WTC11 (cell line): ENCODE data around the gene ALKBH7. TPM values are rescaled to one million over a fixed set of nuclear protein-coding genes. Genes with fewer than 3 reads are reported as not detected.

Experiments used
- ATF1 ChIP-seq: sonication (generic); formaldehyde crosslinking; IDR thresholded peaks from 2 replicates; pipeline ENCODE4 v1.8.1; 2023; ENCODE audit warnings: mild to moderate bottlenecking, moderate library complexity, missing genetic modification reagents
- CBFB ChIP-seq: sonication (generic); formaldehyde crosslinking; IDR thresholded peaks from 2 replicates; pipeline ENCODE4 v1.8.1; 2022; ENCODE audit warnings: mild to moderate bottlenecking, low read depth, missing genetic modification reagents
- ELF4 ChIP-seq: sonication (generic); formaldehyde crosslinking; IDR thresholded peaks from 2 replicates; pipeline ENCODE4 v1.8.1; 2022; ENCODE audit warnings: low read depth, mild to moderate bottlenecking, moderate library complexity, missing genetic modification reagents
- FOXK1 ChIP-seq: sonication (generic); formaldehyde crosslinking; IDR thresholded peaks from 2 replicates; pipeline ENCODE4 v1.8.0; 2022; ENCODE audit warnings: mild to moderate bottlenecking, moderate library complexity, missing genetic modification reagents
- FOXP1 ChIP-seq: sonication (generic); formaldehyde crosslinking; IDR thresholded peaks from 2 replicates; pipeline ENCODE4 v1.8.0; 2022; ENCODE audit warnings: missing genetic modification reagents, mild to moderate bottlenecking, moderate library complexity, borderline replicate concordance
- IRF2 ChIP-seq: sonication (generic); formaldehyde crosslinking; IDR thresholded peaks from 2 replicates; pipeline ENCODE4 v1.8.0; 2022; ENCODE audit warnings: low read depth, missing genetic modification reagents, borderline replicate concordance
- MXD4 ChIP-seq: fragments of 250-450 bp; sonication (Bioruptor Pico); IDR thresholded peaks from 2 replicates; pipeline ENCODE4 v1.8.0; 2021; ENCODE audit warnings: mild to moderate bottlenecking, moderate library complexity, borderline replicate concordance
- NFE2L1 ChIP-seq: sonication (generic); formaldehyde crosslinking; IDR thresholded peaks from 2 replicates; pipeline ENCODE4 v1.8.1; 2023; ENCODE audit warnings: missing genetic modification reagents
- OVOL2 ChIP-seq: fragments of 250-450 bp; sonication (Bioruptor Pico); IDR thresholded peaks from 2 replicates; pipeline ENCODE4 v1.9.0; 2021; ENCODE audit warnings: mild to moderate bottlenecking, borderline replicate concordance
- PRRX2 ChIP-seq: fragments of 250-450 bp; sonication (Bioruptor Pico); IDR thresholded peaks from 2 replicates; pipeline ENCODE4 v1.8.0; 2021; ENCODE audit warnings: mild to moderate bottlenecking
- SMAD4 ChIP-seq: sonication (generic); formaldehyde crosslinking; IDR thresholded peaks from 2 replicates; pipeline ENCODE4 v1.8.0; 2022; ENCODE audit warnings: mild to moderate bottlenecking, missing genetic modification reagents
- SOX15 ChIP-seq: fragments of 250-450 bp; sonication (Bioruptor Pico); IDR thresholded peaks from 2 replicates; pipeline ENCODE4 v1.9.0; 2021; ENCODE audit warnings: mild to moderate bottlenecking
- ZNF138 ChIP-seq: sonication (generic); formaldehyde crosslinking; conservative IDR thresholded peaks from 2 replicates; pipeline ENCODE4 v1.8.1; 2022; ENCODE audit warnings: mild to moderate bottlenecking, moderate library complexity, missing genetic modification reagents
- ZNF232 ChIP-seq: sonication (generic); formaldehyde crosslinking; IDR thresholded peaks from 2 replicates; pipeline ENCODE4 v1.8.0; 2022; ENCODE audit warnings: mild to moderate bottlenecking, missing genetic modification reagents
- ZNF416 ChIP-seq: fragments of 250-450 bp; sonication (Bioruptor Pico); IDR thresholded peaks from 2 replicates; pipeline ENCODE4 v1.9.0; 2021; ENCODE audit warnings: mild to moderate bottlenecking, inconsistent platforms
- ZNF671 ChIP-seq: fragments of 250-450 bp; sonication (Bioruptor Pico); IDR thresholded peaks from 2 replicates; pipeline ENCODE4 v1.8.0; 2021; ENCODE audit warnings: mild to moderate bottlenecking
- total RNA-seq: library from RNA; stranded (reverse); gene quantifications from 3 replicates; pipeline ENCODE4 v1.2.3, GENCODE V29; 2021
- TF ChIP-seq, protein P1 (sequence below): sonication (generic); formaldehyde crosslinking; IDR thresholded peaks from 2 replicates; pipeline ENCODE4 v1.8.0; 2022; ENCODE audit warnings: mild to moderate bottlenecking, missing genetic modification reagents
- TF ChIP-seq, protein P2 (sequence below): fragments of 250-450 bp; sonication (Bioruptor Pico); IDR thresholded peaks from 2 replicates; pipeline ENCODE4 v1.9.0; 2021; ENCODE audit warnings: mild to moderate bottlenecking
- TF ChIP-seq, protein P3 (sequence below): sonication (generic); formaldehyde crosslinking; conservative IDR thresholded peaks from 2 replicates; pipeline ENCODE4 v1.8.1; 2023; ENCODE audit warnings: mild to moderate bottlenecking, low read depth, missing genetic modification reagents, moderate library complexity
- TF ChIP-seq, protein P4 (sequence below): sonication (generic); formaldehyde crosslinking; IDR thresholded peaks from 2 replicates; pipeline ENCODE4 v1.8.0; 2023; ENCODE audit warnings: missing genetic modification reagents
- TF ChIP-seq, protein P5 (sequence below): sonication (generic); formaldehyde crosslinking; IDR thresholded peaks from 2 replicates; pipeline ENCODE4 v1.8.1; 2023; ENCODE audit warnings: mild to moderate bottlenecking, missing genetic modification reagents, moderate library complexity
- TF ChIP-seq, protein P6 (sequence below): sonication (generic); formaldehyde crosslinking; IDR thresholded peaks from 2 replicates; pipeline ENCODE4 v1.8.1; 2023; ENCODE audit warnings: mild to moderate bottlenecking, missing genetic modification reagents, borderline replicate concordance
- TF ChIP-seq, protein P7 (sequence below): sonication (generic); formaldehyde crosslinking; conservative IDR thresholded peaks from 2 replicates; pipeline ENCODE4 v1.8.1; 2022; ENCODE audit warnings: mild to moderate bottlenecking, missing genetic modification reagents
- TF ChIP-seq, protein P8 (sequence below): fragments of 250-450 bp; sonication (Bioruptor Pico); conservative IDR thresholded peaks from 2 replicates; pipeline ENCODE4 v1.9.0; 2021; ENCODE audit warnings: mild to moderate bottlenecking

The ALKBH7 gene
- total RNA-seq, 1 experiment from 2014 or later, result 96.4 TPM

DNA sequence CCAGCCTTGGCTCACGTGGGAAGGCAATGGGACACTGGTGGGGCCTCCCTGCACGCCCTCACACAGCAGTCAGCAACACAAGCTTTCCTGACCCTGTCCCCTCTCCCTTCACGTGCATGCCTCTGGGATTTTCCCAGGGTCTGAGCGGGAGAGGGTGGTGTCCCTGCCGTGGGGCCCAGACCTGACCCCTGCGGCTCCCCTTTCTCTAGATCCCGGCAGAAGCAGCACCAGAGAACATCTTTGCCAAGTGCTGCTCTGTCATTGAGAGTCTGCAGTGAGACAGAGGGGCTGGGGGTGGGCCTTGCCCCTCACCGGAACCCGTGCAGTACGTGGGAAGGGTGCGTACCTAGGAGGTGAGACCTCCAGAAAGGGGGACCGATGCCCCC, 39.5 kb downstream of the ALKBH7 start (continued):
- TF ChIP-seq, protein P1, sequence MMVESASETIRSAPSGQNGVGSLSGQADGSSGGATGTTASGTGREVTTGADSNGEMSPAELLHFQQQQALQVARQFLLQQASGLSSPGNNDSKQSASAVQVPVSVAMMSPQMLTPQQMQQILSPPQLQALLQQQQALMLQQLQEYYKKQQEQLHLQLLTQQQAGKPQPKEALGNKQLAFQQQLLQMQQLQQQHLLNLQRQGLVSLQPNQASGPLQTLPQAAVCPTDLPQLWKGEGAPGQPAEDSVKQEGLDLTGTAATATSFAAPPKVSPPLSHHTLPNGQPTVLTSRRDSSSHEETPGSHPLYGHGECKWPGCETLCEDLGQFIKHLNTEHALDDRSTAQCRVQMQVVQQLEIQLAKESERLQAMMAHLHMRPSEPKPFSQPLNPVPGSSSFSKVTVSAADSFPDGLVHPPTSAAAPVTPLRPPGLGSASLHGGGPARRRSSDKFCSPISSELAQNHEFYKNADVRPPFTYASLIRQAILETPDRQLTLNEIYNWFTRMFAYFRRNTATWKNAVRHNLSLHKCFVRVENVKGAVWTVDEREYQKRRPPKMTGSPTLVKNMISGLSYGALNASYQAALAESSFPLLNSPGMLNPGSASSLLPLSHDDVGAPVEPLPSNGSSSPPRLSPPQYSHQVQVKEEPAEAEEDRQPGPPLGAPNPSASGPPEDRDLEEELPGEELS (CRISPR knock-in tag), result no peak; the same call in 1 of the 2 replicates
- no peak for TF ChIP-seq ZNF232
- no peak for TF ChIP-seq CBFB (CRISPR knock-in tag)
- TF ChIP-seq FOXP1, result no peak
- TF ChIP-seq, protein P2, sequence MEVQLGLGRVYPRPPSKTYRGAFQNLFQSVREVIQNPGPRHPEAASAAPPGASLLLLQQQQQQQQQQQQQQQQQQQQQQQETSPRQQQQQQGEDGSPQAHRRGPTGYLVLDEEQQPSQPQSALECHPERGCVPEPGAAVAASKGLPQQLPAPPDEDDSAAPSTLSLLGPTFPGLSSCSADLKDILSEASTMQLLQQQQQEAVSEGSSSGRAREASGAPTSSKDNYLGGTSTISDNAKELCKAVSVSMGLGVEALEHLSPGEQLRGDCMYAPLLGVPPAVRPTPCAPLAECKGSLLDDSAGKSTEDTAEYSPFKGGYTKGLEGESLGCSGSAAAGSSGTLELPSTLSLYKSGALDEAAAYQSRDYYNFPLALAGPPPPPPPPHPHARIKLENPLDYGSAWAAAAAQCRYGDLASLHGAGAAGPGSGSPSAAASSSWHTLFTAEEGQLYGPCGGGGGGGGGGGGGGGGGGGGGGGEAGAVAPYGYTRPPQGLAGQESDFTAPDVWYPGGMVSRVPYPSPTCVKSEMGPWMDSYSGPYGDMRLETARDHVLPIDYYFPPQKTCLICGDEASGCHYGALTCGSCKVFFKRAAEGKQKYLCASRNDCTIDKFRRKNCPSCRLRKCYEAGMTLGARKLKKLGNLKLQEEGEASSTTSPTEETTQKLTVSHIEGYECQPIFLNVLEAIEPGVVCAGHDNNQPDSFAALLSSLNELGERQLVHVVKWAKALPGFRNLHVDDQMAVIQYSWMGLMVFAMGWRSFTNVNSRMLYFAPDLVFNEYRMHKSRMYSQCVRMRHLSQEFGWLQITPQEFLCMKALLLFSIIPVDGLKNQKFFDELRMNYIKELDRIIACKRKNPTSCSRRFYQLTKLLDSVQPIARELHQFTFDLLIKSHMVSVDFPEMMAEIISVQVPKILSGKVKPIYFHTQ (CRISPR knock-in tag), result no peak; the same call in 1 of the 2 replicates
- TF ChIP-seq, protein P3, sequence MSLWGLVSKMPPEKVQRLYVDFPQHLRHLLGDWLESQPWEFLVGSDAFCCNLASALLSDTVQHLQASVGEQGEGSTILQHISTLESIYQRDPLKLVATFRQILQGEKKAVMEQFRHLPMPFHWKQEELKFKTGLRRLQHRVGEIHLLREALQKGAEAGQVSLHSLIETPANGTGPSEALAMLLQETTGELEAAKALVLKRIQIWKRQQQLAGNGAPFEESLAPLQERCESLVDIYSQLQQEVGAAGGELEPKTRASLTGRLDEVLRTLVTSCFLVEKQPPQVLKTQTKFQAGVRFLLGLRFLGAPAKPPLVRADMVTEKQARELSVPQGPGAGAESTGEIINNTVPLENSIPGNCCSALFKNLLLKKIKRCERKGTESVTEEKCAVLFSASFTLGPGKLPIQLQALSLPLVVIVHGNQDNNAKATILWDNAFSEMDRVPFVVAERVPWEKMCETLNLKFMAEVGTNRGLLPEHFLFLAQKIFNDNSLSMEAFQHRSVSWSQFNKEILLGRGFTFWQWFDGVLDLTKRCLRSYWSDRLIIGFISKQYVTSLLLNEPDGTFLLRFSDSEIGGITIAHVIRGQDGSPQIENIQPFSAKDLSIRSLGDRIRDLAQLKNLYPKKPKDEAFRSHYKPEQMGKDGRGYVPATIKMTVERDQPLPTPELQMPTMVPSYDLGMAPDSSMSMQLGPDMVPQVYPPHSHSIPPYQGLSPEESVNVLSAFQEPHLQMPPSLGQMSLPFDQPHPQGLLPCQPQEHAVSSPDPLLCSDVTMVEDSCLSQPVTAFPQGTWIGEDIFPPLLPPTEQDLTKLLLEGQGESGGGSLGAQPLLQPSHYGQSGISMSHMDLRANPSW (CRISPR knock-in tag), result no peak
- TF ChIP-seq, protein P4, sequence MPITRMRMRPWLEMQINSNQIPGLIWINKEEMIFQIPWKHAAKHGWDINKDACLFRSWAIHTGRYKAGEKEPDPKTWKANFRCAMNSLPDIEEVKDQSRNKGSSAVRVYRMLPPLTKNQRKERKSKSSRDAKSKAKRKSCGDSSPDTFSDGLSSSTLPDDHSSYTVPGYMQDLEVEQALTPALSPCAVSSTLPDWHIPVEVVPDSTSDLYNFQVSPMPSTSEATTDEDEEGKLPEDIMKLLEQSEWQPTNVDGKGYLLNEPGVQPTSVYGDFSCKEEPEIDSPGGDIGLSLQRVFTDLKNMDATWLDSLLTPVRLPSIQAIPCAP (CRISPR knock-in tag), result 0 out of 2 replicates have a peak, but pooled peaks have one; percentile 7
- TF ChIP-seq ZNF671 (CRISPR knock-in tag), result peak; percentile 3; the same call in 1 of the 2 replicates
- TF ChIP-seq ELF4 (CRISPR knock-in tag), result no peak
- no peak for TF ChIP-seq OVOL2 (CRISPR knock-in tag)
- TF ChIP-seq ZNF138, result 0 out of 2 replicates have a peak, but pooled peaks have one; percentile 2
- TF ChIP-seq ATF1, result no peak
- TF ChIP-seq MXD4 (CRISPR knock-in tag), result no peak
- TF ChIP-seq SOX15, result no peak
- TF ChIP-seq, protein P5, sequence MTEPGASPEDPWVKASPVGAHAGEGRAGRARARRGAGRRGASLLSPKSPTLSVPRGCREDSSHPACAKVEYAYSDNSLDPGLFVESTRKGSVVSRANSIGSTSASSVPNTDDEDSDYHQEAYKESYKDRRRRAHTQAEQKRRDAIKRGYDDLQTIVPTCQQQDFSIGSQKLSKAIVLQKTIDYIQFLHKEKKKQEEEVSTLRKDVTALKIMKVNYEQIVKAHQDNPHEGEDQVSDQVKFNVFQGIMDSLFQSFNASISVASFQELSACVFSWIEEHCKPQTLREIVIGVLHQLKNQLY (CRISPR knock-in tag), result no peak
- TF ChIP-seq, protein P6, sequence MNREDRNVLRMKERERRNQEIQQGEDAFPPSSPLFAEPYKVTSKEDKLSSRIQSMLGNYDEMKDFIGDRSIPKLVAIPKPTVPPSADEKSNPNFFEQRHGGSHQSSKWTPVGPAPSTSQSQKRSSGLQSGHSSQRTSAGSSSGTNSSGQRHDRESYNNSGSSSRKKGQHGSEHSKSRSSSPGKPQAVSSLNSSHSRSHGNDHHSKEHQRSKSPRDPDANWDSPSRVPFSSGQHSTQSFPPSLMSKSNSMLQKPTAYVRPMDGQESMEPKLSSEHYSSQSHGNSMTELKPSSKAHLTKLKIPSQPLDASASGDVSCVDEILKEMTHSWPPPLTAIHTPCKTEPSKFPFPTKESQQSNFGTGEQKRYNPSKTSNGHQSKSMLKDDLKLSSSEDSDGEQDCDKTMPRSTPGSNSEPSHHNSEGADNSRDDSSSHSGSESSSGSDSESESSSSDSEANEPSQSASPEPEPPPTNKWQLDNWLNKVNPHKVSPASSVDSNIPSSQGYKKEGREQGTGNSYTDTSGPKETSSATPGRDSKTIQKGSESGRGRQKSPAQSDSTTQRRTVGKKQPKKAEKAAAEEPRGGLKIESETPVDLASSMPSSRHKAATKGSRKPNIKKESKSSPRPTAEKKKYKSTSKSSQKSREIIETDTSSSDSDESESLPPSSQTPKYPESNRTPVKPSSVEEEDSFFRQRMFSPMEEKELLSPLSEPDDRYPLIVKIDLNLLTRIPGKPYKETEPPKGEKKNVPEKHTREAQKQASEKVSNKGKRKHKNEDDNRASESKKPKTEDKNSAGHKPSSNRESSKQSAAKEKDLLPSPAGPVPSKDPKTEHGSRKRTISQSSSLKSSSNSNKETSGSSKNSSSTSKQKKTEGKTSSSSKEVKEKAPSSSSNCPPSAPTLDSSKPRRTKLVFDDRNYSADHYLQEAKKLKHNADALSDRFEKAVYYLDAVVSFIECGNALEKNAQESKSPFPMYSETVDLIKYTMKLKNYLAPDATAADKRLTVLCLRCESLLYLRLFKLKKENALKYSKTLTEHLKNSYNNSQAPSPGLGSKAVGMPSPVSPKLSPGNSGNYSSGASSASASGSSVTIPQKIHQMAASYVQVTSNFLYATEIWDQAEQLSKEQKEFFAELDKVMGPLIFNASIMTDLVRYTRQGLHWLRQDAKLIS (CRISPR knock-in tag), result no peak
- TF ChIP-seq, protein P7, sequence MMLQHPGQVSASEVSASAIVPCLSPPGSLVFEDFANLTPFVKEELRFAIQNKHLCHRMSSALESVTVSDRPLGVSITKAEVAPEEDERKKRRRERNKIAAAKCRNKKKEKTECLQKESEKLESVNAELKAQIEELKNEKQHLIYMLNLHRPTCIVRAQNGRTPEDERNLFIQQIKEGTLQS, result no peak
- no peak for TF ChIP-seq SMAD4 (CRISPR knock-in tag)
- TF ChIP-seq ZNF416 (CRISPR knock-in tag), result no peak
- TF ChIP-seq IRF2 (CRISPR knock-in tag), result no peak
- TF ChIP-seq FOXK1 (CRISPR knock-in tag), result no peak
- TF ChIP-seq PRRX2 (CRISPR knock-in tag), result 0 out of 2 replicates have a peak, but pooled peaks have one; percentile 12
- no peak for TF ChIP-seq NFE2L1 (CRISPR knock-in tag)
- TF ChIP-seq, protein P8, sequence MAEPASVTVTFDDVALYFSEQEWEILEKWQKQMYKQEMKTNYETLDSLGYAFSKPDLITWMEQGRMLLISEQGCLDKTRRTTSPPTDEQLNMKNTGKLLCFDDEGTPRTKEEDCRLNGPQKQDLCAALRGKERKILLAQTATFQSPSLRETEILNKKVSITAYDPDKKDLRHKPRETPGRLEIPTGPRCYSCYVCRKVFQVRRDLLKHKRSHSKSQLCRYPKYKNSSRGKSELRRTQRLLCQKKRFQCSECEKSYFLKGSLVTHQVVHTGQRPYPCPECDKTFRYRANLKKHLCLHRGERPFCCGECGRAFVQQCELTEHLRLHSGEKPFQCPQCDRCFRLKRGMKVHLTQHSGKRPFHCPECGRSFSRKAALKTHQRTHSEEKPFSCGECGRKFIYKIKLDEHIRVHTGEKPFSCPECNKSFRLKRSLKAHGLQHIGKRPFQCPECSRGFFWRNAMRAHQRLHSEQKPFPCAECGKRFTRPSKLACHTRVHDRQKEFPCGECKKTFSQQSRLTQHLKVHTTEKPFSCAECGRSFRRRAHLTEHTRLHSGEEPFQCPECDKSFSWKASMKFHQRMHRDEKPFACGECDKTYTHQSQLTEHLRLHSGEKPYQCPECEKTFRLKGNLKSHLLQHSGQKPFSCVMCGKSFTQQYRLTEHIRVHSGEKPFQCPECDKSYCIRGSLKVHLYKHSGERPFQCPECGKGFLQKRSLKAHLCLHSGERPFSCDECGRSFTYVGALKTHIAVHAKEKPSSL, result no peak
